Measurements from ENCODE around the gene ENDOU. TPM values are rescaled to one million over a fixed set of nuclear protein-coding genes. Genes with fewer than 3 reads are reported as not detected.

Gene ENDOU
- total RNA-seq, 1 experiment from 2014 or later = 0.39 TPM

- 0 out of 2 replicates have a peak, but pooled peaks cover 6% of the 10 kb centered on the region for H3F3A ChIP-seq (ENCODE audit: insufficient read depth, low read depth)
- H3K4me3 ChIP-seq = no peak overlapping the region
- CTCF ChIA-PET = interaction anchor here (0.7 to 1.1 kb wide), 2 partner anchors 11 to 1327 kb away, joined by 3 to 4 read pairs; no protein-coding TSS in a partner anchor
- no peak for DNase-seq
- H4K20me1 ChIP-seq (ENCODE audit: insufficient read depth) = no peaks in the 10 kb centered on the region
- H3K4me1 ChIP-seq (replicated peaks; ENCODE audit: insufficient read depth) = no peaks in the 10 kb centered on the region
- no peaks in the 10 kb centered on the region for H3K27me3 ChIP-seq (ENCODE audit: insufficient read depth, low read depth)
- H3K4me2 ChIP-seq = no peak overlapping the region
- TF ChIP-seq, protein P1, sequence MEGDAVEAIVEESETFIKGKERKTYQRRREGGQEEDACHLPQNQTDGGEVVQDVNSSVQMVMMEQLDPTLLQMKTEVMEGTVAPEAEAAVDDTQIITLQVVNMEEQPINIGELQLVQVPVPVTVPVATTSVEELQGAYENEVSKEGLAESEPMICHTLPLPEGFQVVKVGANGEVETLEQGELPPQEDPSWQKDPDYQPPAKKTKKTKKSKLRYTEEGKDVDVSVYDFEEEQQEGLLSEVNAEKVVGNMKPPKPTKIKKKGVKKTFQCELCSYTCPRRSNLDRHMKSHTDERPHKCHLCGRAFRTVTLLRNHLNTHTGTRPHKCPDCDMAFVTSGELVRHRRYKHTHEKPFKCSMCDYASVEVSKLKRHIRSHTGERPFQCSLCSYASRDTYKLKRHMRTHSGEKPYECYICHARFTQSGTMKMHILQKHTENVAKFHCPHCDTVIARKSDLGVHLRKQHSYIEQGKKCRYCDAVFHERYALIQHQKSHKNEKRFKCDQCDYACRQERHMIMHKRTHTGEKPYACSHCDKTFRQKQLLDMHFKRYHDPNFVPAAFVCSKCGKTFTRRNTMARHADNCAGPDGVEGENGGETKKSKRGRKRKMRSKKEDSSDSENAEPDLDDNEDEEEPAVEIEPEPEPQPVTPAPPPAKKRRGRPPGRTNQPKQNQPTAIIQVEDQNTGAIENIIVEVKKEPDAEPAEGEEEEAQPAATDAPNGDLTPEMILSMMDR (conservative IDR thresholded peaks at IDR 0.05) = no peak
- no peak for TF ChIP-seq EZH2 (IDR thresholded peaks at IDR 0.05; ENCODE audit: low read depth)
- no peaks in the 10 kb centered on the region for H3K9me3 ChIP-seq (ENCODE audit: insufficient read depth, low read depth)
- H3K36me3 ChIP-seq (ENCODE audit: low read depth) = no peaks in the 10 kb centered on the region
- BruUV-seq (replicated peaks) = no TSS peak
- intact Hi-C loops (cut with micrococcal nuclease; ENCODE audit: unreplicated experiment) = no loop called here
- no peaks in the 10 kb centered on the region for H3K9me2 ChIP-seq (ENCODE audit: insufficient read depth)
- no peaks in the 10 kb centered on the region for H3K79me2 ChIP-seq (ENCODE audit: low read depth)
- H3K27ac ChIP-seq = no peak overlapping the region
- H2AFZ ChIP-seq = no peak overlapping the region
- POLR2A ChIA-PET (ENCODE audit: unreplicated experiment) = no interaction called here
These were observed 6.4 kb upstream of the ENDOU start for GRCh38 chr12:47731723-47732122.

- H3F3A ChIP-seq (ENCODE audit: insufficient read depth, low read depth) = 0 out of 2 replicates have a peak, but pooled peaks cover 6% of the 10 kb centered on the region
- no peaks in the 10 kb centered on the region for H3K36me3 ChIP-seq (ENCODE audit: low read depth)
- no peak overlapping the region for H3K4me3 ChIP-seq
- BruUV-seq (replicated peaks) = no TSS peak
- no peaks in the 10 kb centered on the region for H3K27me3 ChIP-seq (ENCODE audit: insufficient read depth, low read depth)
- H3K9me3 ChIP-seq (ENCODE audit: insufficient read depth, low read depth) = no peaks in the 10 kb centered on the region
- TF ChIP-seq, protein P1 (conservative IDR thresholded peaks at IDR 0.05) = no peak
- TF ChIP-seq EZH2 (IDR thresholded peaks at IDR 0.05; ENCODE audit: low read depth) = no peak
- no peaks in the 10 kb centered on the region for H3K79me2 ChIP-seq (ENCODE audit: low read depth)
- no peaks in the 10 kb centered on the region for H3K9me2 ChIP-seq (ENCODE audit: insufficient read depth)
- H2AFZ ChIP-seq = no peak overlapping the region
- ChIA-PET CTCF (interaction anchor here (1.3 kb wide), 1 partner anchor 11 kb away, joined by 3 read pairs; no protein-coding TSS in a partner anchor), POLR2A (ENCODE audit: unreplicated experiment) (no interaction called here)
- intact Hi-C loops (cut with micrococcal nuclease; ENCODE audit: unreplicated experiment) = no loop called here
- peaks cover 8% of the 10 kb centered on the region for H3K4me1 ChIP-seq (replicated peaks; ENCODE audit: insufficient read depth)
- no peaks in the 10 kb centered on the region for H4K20me1 ChIP-seq (ENCODE audit: insufficient read depth)
- peak in 1 of 2 experiments; percentile 47 for DNase-seq
- no peak overlapping the region for H3K4me2 ChIP-seq
- H3K27ac ChIP-seq = no peak overlapping the region
These were observed 5.1 kb upstream of the ENDOU start for GRCh38 chr12:47730341-47730744.

- Histone ChIP-seq H3K4me1 (replicated peaks; ENCODE audit: insufficient read depth) (peaks cover 13% of the 10 kb centered on the region), H3K9me3 (ENCODE audit: insufficient read depth, low read depth) (no peaks in the 10 kb centered on the region), H3K27me3 (ENCODE audit: insufficient read depth, low read depth) (no peaks in the 10 kb centered on the region), H3K27ac (no peak overlapping the region), H3K4me3 (no peak overlapping the region), H3F3A (ENCODE audit: insufficient read depth, low read depth) (0 out of 2 replicates have a peak, but pooled peaks cover 6% of the 10 kb centered on the region), H3K4me2 (no peak overlapping the region), H4K20me1 (ENCODE audit: insufficient read depth) (no peaks in the 10 kb centered on the region), H2AFZ (no peak overlapping the region), H3K36me3 (ENCODE audit: low read depth) (no peaks in the 10 kb centered on the region), H3K9me2 (ENCODE audit: insufficient read depth) (no peaks in the 10 kb centered on the region), H3K79me2 (ENCODE audit: low read depth) (no peaks in the 10 kb centered on the region)
- no peak for TF ChIP-seq EZH2 (IDR thresholded peaks at IDR 0.05; ENCODE audit: low read depth)
- TF ChIP-seq, protein P1 (conservative IDR thresholded peaks at IDR 0.05) = no peak
- no peak for DNase-seq
- CTCF ChIA-PET = interaction anchor here (0.6 to 1.3 kb wide), 2 partner anchors 12 to 26 kb away, joined by 3 to 5 read pairs; no protein-coding TSS in a partner anchor
- intact Hi-C loops (cut with micrococcal nuclease; ENCODE audit: unreplicated experiment) = no loop called here
- no TSS peak for BruUV-seq (replicated peaks)
- POLR2A ChIA-PET (ENCODE audit: unreplicated experiment) = no interaction called here
These were observed 3.9 kb upstream of the ENDOU start for GRCh38 chr12:47729233-47729632.

All from PC-9 (cell line).